Coronary artery (tissue), 2 donors: ENCODE measurements around the gene WSB1.

Experiments used
- DNase-seq: peaks from one replicate; pipeline ENCODE4 v3.0.0-alpha.2; 2017; ENCODE audit warnings: low spot score
- H3K27ac ChIP-seq, 2 donors: fragments of 200-600 bp; sonication (generic); one replicate each; pipeline ENCODE4 v1.5.1; 2016 to 2019
- H3K4me3 ChIP-seq: fragments of 200-600 bp; sonication (generic); 2 replicates; pipeline ENCODE4 v1.5.1; 2016; ENCODE audit warnings: mild to moderate bottlenecking, moderate library complexity
- CTCF ChIP-seq: fragments of 200-600 bp; sonication (generic); IDR thresholded peaks from one replicate; pipeline ENCODE4 v1.5.1; 2019; ENCODE audit warnings: antibody characterized with exemption

WSB1 gene

GRCh38 chr17:27315796-27316465 lies 22.0 kb downstream of the WSB1 start:
- no peak for TF ChIP-seq CTCF
- DNase-seq = no peak
- H3K27ac ChIP-seq = peak overlapping the region; percentile 82 to 89

GRCh38 chr17:27318228-27318627 lies 24.3 kb downstream of the WSB1 start:
- DNase-seq = peak; percentile 47
- Histone ChIP-seq H3K4me3 (no peak overlapping the region), H3K27ac (peak overlapping the region in 1 of 2 donors; percentile 69)
- TF ChIP-seq CTCF = no peak

More at GRCh38 chr17:27315796-27316465, 22.0 kb downstream of the WSB1 start:
- no peak overlapping the region for H3K4me3 ChIP-seq

GRCh38 chr17:27318633-27319032 lies 24.7 kb downstream of the WSB1 start:
- DNase-seq = peak; percentile 8
- Histone ChIP-seq H3K4me3 (no peak overlapping the region), H3K27ac (peak overlapping the region; percentile 69 to 73)
- no peak for TF ChIP-seq CTCF

GRCh38 chr17:27319541-27320221 lies 25.8 kb downstream of the WSB1 start:
- no peak for TF ChIP-seq CTCF
- H3K27ac ChIP-seq = peak overlapping the region; percentile 69 to 73
- H3K4me3 ChIP-seq = no peak overlapping the region
- peak; percentile 79 for DNase-seq

- no peak overlapping the region for H3K4me3 ChIP-seq
- peak; percentile 38 for DNase-seq
- TF ChIP-seq CTCF = no peak
- peak overlapping the region; percentile 69 to 73 for H3K27ac ChIP-seq
Measured at GRCh38 chr17:27320222-27320560, 26.3 kb downstream of the WSB1 start.

GRCh38 chr17:27321372-27321771 lies 27.5 kb downstream of the WSB1 start:
- no peak for TF ChIP-seq CTCF
- Histone ChIP-seq H3K4me3 (no peak overlapping the region), H3K27ac (no peak overlapping the region)
- DNase-seq = peak; percentile 22

GRCh38 chr17:27322026-27322425 lies 28.1 kb downstream of the WSB1 start:
- DNase-seq = peak; percentile 53
- no peak overlapping the region for H3K4me3 ChIP-seq
- H3K27ac ChIP-seq = peak overlapping the region in 1 of 2 donors; percentile 47
- TF ChIP-seq CTCF = no peak
